Body of pancreas (tissue), 4 donors: ENCODE data around the gene PGAP3. TPM values are rescaled to one million over a fixed set of nuclear protein-coding genes. Genes with fewer than 3 reads are reported as not detected.
"Not testable (repeated sequence)": the region's sequence is repeated elsewhere in the genome, so short reads cannot be mapped to it uniquely, and the experiment has no call there.

ENCODE experiments used
- ATAC-seq: fragments of 150-250 bp; one replicate; pipeline ENCODE4 v1.9.1; 2016
- DNase-seq, 4 donors: peaks; one replicate each; pipeline ENCODE4 v3.0.0-alpha.2; 2019
- H3K27ac ChIP-seq, 4 donors: fragments of 200-600 bp; sonication (generic); 1 replicate in 3 of 4; 2 replicates in 1 of 4; pipeline versions ENCODE4 v1.5.1 to v1.6.1; 2016 to 2019; ENCODE audit warnings: mild to moderate bottlenecking in 1 of 4, mixed read lengths in 1 of 4, moderate library complexity in 1 of 4
- H3K27me3 ChIP-seq, 2 donors: fragments of 200-600 bp; sonication (generic); one replicate each; pipeline ENCODE4 v1.6.0; 2016; ENCODE audit warnings: mild to moderate bottlenecking in 1 of 2
- H3K36me3 ChIP-seq, 2 donors: fragments of 200-600 bp; sonication (generic); replicated peaks in 1 of 2; 2 replicates each; pipeline ENCODE4 v1.5.1; 2016; ENCODE audit warnings: low read depth in 2 of 2; ENCODE audit not compliant: insufficient read depth in 1 of 2
- H3K4me1 ChIP-seq: fragments of 200-600 bp; sonication (generic); one replicate; pipeline ENCODE4 v1.6.0; 2016
- H3K4me3 ChIP-seq, 2 donors: fragments of 200-600 bp; sonication (generic); 1 replicate in 1 of 2; 2 replicates in 1 of 2; pipeline ENCODE4 v1.5.1; 2016 to 2019
- H3K9me3 ChIP-seq, 3 donors: fragments of 200-600 bp; sonication (generic); 1 replicate in 2 of 3; 2 replicates in 1 of 3; pipeline ENCODE4 v1.5.1; 2016
- CTCF ChIP-seq, 7 experiments: fragments of 450-650 bp in 4 of 7; fragments of 200-600 bp in 3 of 7; sonication (generic) in 3 of 7; IDR thresholded peaks; one replicate each; pipeline ENCODE4 v1.5.1; 2016 to 2019; ENCODE audit warnings: antibody characterized with exemption in 7 of 7
- POLR2A ChIP-seq, 3 donors: fragments of 450-650 bp; IDR thresholded peaks; one replicate each; pipeline ENCODE4 v1.6.1; 2016; ENCODE audit warnings: antibody characterized with exemption in 3 of 3, mild to moderate bottlenecking in 2 of 3
- WGBS, 2 donors: methylation state at CpG; one replicate each; pipeline ENCODE4 v1.1.5; 2017; 5-methylcytosine and 5-hydroxymethylcytosine counted together
- intact Hi-C: fragments of 100-400 bp; cut with DNase I; formaldehyde crosslinking; loops from one replicate; pipeline ENCODE4 v1.15.1; 2023
- total RNA-seq, 2 donors: library from RNA; depleted of rRNA; stranded (reverse); fragments of >200 nt; gene quantifications; one replicate each; pipeline ENCODE4 v1.1.0, GENCODE V29; 2016

PGAP3 gene
- total RNA-seq, 2 donors from 2014 or later, result 13.8 to 33.2 TPM

DNA sequence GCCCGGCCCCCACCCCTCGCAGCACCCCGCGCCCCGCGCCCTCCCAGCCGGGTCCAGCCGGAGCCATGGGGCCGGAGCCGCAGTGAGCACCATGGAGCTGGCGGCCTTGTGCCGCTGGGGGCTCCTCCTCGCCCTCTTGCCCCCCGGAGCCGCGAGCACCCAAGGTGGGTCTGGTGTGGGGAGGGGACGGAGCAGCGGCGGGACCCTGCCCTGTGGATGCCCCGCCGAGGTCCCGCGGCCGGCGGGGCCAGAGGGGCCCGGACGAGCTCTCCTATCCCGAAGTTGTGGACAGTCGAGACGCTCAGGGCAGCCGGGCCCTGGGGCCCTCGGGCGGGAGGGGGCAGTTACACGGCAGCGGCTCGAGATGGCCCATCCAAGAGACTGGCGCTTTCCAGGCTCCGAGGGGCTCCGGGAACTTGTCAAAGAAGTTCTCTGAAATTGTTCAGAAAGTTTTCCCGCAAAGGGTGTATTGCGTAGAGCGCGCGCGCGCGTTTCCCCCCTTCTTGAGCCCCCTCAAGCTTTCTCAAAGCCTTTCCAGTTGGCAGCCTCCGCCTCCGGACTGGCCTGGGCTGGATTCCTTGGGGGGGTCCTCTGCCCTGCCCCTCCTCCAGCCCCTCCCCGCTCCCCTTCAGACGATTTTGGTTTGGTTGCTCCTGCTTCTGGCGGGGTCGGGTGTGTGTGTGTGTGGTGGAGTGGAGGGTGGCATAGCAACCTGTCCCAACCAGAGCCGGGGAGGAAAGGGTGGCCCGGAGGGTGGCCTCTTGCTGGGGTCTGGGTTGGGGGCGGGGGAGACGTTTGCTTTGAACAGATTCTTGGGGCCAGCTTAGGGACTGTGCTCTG lies 12.5 kb upstream of the PGAP3 start:
- intact Hi-C loops, result no loop called here
- Histone ChIP-seq H3K27me3 (no peaks in the 10 kb centered on the region), H3K4me3 (peak overlapping the region; percentile 90 to 96), H3K9me3 (no peaks in the 10 kb centered on the region), H3K36me3 (no peaks in the 10 kb centered on the region), H3K27ac (peak overlapping the region; percentile 81 to 97 (median 94)), H3K4me1 (peaks cover 62% of the 10 kb centered on the region)
- TF ChIP-seq POLR2A (IDR thresholded peaks at IDR 0.05), result no peak
- no peak for TF ChIP-seq CTCF (IDR thresholded peaks at IDR 0.05)
- 0 to 1% methylated on average over 5 to 51 of the region's 57 CpGs for WGBS, 2 donors
- peak in 2 of 4 donors; percentile 35 to 36 for DNase-seq
- peak; percentile 62 for ATAC-seq

DNA sequence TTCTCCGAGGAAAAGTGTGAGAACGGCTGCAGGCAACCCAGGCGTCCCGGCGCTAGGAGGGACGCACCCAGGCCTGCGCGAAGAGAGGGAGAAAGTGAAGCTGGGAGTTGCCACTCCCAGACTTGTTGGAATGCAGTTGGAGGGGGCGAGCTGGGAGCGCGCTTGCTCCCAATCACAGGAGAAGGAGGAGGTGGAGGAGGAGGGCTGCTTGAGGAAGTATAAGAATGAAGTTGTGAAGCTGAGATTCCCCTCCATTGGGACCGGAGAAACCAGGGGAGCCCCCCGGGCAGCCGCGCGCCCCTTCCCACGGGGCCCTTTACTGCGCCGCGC lies 11.9 kb upstream of the PGAP3 start, which contains the start of gene ERBB2:
Gene ERBB2, plus strand, starts transcription at position 247 of the 330 bp plus-strand sequence. CDS start 175 bp downstream, outside the sequence.
- peak; percentile 84 for ATAC-seq
- Histone ChIP-seq H3K4me3 (peak within 1 kb of the TSS; percentile 90 to 96), H3K27ac (peak within 1 kb of the TSS; percentile 81 to 97 (median 94)), H3K9me3 (no peaks in the 10 kb centered on the region), H3K27me3 (no peaks in the 10 kb centered on the region), H3K4me1 (peaks cover 56% of the 10 kb centered on the region), H3K36me3 (no peaks in the 10 kb centered on the region)
- WGBS, 2 donors, result 1 to 4% methylated on average over 11 to 20 of the region's 20 CpGs
- DNase-seq, result peak; percentile 73 to 84 (median 82)
- TF ChIP-seq POLR2A (IDR thresholded peaks at IDR 0.05), result peak; percentile 63 to 86 (median 86)
- no peak for TF ChIP-seq CTCF (IDR thresholded peaks at IDR 0.05)
- intact Hi-C loops, result no loop called here

- H3K9me3 ChIP-seq, DNase-seq, ATAC-seq, H3K27me3 ChIP-seq, H3K36me3 ChIP-seq, intact Hi-C loops: not testable (repeated sequence)
- peak overlapping the region; percentile 90 to 96 for H3K4me3 ChIP-seq
- WGBS, 2 donors, result 43 to 49% methylated on average over 11 of the region's 11 CpGs
- peaks cover 51% of the 10 kb centered on the region for H3K4me1 ChIP-seq
- peak overlapping the region; percentile 81 to 97 (median 94) for H3K27ac ChIP-seq
These were observed 11.4 kb upstream of the PGAP3 start for GRCh38 chr17:39699157-39699817.

- intact Hi-C loops, result no loop called here
- Histone ChIP-seq H3K27me3 (no peaks in the 10 kb centered on the region), H3K4me1 (peaks cover 38% of the 10 kb centered on the region), H3K9me3 (no peaks in the 10 kb centered on the region), H3K27ac (no peak overlapping the region), H3K4me3 (no peak overlapping the region), H3K36me3 (no peaks in the 10 kb centered on the region)
- 71 to 83% methylated on average over 4 to 5 of the region's 5 CpGs for WGBS, 2 donors
- no peak for TF ChIP-seq POLR2A (IDR thresholded peaks at IDR 0.05)
- TF ChIP-seq CTCF (IDR thresholded peaks at IDR 0.05), result no peak
- DNase-seq (no peak), ATAC-seq (no peak)
These were observed 10.1 kb upstream of the PGAP3 start for GRCh38 chr17:39697961-39698360.

GRCh38 chr17:39696731-39697130 lies 8.9 kb upstream of the PGAP3 start:
- Histone ChIP-seq H3K4me3 (no peak overlapping the region), H3K9me3 (no peaks in the 10 kb centered on the region), H3K36me3 (no peaks in the 10 kb centered on the region), H3K4me1 (peaks cover 25% of the 10 kb centered on the region), H3K27me3 (no peaks in the 10 kb centered on the region), H3K27ac (no peak overlapping the region)
- TF ChIP-seq POLR2A (IDR thresholded peaks at IDR 0.05), result no peak
- ATAC-seq, result no peak
- DNase-seq, result no peak
- intact Hi-C loops, result no loop called here
- 64 to 67% methylated on average over 2 to 6 of the region's 6 CpGs for WGBS, 2 donors
